DMS153 treated with DMSO at 0.1 percent for 48 hours (cell line): ENCODE results near the gene ITGA8.
"Not testable (repeated sequence)": the region's sequence is repeated elsewhere in the genome, so short reads cannot be mapped to it uniquely, and the experiment has no call there.

Experiments used
- DNase-seq: peaks from one replicate; lab custom pipeline; 2025; ENCODE audit not compliant: unreplicated experiment; lab: John Stamatoyannopoulos, UW

Gene ITGA8

DNA sequence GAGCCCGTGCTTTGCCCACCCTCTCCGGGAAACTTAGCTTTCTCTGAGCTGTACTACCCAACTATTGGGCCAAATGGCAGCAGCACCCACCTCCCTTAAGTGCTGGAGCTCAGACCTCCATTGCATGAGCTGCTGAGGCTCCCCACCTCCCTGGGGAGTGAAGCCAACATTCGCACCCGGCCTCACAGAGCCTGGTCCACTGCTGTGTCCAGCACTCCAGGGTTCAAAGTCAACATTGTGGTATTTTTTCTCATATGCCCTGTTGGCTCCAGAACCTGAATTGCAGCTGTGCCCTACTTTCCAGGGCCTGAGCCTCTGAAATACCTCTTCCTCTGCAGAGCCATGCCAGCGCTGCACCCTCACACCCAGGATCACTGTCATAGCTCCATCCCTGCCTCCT lies 29.7 kb downstream of the ITGA8 start:
- no peak for DNase-seq

DNA sequence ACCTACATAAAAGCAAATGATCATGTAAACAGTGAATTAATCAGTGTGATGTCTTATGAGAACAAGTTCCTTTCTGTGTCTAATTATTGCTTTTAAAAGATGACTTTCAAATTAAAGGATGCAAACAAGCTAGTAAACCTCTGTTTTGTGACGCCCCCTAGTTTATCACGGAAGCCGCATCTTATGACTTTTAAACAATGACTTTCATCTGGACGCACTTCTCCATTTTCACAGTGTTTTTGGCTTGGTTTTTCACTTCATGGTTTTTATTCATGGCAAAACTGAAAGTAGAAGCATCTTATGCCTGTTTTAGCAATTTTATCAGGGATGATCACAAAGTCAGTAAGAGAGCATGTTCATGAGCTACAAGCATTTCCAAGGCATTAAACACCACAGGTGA lies 35.0 kb downstream of the ITGA8 start:
- no peak for DNase-seq

DNA sequence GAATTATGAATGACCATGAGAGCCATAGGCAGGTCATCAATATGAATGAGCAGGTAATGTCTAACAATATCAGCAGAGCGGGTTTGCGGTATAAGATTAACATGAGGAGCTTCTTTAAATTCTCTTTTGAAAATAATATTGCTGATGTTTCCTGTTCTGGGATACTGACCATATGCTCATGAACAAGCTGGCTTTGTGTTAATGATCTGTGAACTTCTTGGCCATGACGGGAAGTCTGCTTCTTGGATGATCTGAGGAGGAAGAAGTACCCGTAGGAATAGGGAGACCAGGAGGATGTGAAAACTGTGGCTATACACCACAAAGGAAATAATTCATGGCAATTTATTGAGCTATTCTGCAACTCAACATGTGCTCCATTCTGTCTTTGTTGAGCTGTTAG lies 38.6 kb downstream of the ITGA8 start:
- DNase-seq, result no peak

DNA sequence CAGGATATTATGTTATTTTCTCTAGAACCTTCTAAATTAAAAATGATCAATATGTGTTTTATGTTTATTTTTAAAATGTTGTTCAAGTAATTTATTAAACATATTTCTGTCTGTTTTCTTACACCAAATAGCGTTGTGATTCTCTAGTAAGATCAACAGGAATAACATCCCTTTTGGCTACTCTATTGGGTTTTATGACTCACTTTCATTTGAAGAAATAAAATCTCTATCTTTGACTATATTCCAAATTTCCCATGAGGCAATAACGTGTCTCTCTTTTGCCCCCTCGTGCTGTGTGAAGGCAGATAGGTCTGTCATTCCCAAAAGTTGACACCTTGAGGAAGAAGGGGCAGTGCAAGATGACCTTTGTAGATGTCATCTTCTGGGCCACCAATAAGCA lies 40.9 kb downstream of the ITGA8 start:
- no peak for DNase-seq

DNA sequence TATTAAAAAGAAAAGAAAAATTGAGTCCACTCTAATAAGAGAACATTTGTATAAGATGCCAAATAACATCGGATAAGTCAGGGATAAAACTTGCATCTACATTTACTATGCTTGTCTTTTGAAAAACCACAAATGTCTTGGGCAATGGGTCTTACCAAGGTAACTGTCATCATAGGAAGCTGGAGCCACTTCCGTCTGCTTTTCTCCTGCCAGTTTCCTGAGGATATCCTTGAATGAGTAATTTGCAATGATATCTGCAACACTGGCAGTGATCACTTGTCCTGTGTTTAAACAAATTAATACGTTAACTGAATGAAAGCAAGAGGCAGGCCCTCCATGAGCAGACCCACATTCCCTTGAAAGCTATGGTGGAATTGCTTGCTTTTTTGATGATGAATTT lies 47.3 kb downstream of the ITGA8 start:
- DNase-seq, result no peak

DNA sequence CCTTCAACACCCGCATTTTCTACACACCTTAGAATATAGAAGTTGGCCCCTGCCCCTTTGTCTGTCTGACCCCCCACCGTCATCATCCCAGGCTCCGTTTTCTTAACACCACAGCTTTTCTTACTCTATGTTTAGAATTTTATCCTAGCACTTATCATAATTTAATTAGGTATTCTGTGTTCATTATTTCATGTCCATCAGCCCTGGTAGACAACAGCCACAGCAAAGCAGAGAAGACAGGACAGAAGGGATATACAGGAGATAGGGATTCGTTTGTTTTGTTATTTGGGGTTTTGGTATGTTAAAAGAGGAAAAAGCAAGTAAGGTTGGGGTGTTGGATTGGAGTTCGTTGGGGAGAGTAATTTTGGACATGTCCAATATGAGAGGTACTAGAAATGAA lies 48.8 kb downstream of the ITGA8 start:
- DNase-seq, result no peak

DNA sequence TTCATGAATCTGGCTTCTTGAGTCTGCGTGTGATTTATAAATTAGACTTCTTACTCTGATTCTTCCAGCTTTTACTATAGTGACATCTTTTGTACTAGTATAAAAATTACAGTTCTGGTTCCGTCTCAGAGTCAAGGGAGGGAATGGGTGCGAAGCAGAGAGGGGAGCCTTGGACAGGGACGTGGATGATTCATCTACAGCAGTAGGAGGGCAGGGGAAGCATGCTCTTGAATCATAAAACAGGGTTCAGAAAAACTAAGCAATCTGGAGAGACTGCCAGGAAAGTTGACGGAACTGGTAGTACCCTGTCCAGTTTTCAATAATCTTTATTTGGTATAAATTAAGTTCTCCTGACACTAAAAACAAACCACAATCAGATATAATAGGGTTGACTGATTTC lies 58.1 kb downstream of the ITGA8 start:
- no peak for DNase-seq

DNA sequence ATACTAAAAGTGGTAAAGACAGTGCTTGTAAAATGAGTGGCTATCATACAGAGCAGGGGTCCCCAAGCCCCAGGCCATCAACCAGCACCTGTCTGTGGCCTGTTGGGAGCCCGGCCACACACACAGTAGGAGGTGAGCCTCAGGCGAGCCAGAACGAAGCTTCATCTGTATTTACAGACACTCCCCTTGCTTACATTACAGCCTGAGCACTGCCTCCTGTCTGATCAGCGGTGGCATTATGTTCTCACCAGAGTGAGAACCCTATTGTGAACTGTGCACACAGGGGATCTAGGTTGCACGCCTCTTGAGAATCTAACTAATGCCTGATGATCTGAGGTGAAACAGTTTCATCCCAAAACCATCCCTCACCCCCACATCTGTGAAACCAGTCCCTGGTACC lies 58.7 kb downstream of the ITGA8 start:
- no peak for DNase-seq

DNA sequence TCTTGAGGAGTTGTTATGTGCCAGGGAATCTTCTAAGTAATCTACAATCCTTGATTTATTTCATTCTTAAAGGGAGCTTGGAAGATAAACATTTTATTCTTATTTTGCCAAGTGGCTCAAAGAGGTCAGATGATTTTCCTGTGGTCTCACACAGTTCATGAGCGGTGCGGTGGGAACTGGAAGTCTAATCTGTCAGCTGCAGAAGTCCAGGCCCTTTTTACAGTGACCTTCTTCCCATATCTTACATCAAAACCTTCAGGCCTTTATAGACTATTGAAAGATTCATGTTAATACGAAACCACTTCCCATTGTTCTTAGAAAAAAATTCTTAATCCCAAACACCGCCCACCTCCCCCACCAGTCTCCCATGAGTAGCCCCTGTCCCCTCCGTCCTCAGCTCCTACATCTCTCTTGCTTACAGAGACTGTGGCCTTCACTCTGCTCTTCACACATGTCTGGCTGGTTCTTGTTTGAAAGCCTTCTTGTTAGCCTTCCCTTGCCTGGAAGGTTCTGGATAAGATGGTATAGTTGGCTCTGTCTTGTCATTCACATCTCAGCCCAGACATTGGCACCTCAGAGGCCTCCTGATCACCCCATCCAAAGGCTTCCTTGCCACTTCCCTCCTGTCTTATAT lies 61.5 kb downstream of the ITGA8 start:
- no peak for DNase-seq

DNA sequence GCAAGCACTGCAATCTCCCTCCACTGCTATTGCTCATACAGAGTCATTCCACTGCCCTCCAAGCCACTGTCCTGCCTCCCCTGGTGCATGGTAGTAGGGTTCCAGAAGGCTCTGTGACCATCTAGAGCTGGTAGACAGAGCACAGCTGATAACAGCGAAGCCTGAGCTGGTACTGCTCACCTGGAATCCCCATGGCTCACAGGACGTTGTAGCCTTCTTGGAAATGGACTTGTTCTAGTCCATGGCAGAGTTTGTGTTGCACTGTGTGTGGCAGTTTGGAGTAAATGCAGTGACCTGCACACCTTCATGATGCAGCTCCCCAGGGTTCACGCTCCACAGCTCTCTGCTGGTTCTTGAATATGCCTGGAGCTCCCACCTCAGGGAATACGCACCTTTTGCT lies 67.0 kb downstream of the ITGA8 start:
- no peak for DNase-seq

DNA sequence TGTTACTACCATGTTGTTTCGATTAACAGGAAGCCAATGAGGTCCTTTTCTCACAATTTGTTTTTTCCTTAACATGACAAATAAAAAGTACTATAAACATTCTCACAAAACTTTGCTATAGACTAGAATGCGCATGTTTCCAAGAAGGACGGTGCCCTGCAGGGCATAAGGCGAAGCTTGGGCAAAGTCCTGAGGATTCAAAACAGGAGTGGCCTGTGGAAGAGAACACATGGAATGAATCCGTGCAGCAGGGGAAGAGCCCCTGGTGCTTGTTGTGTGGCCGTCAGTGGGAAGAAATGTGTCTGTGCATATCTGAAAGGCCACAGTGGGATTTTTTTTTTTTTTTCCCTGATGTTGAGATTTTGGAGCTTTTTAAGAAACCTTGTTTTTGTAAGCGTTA lies 67.6 kb downstream of the ITGA8 start:
- no peak for DNase-seq

DNA sequence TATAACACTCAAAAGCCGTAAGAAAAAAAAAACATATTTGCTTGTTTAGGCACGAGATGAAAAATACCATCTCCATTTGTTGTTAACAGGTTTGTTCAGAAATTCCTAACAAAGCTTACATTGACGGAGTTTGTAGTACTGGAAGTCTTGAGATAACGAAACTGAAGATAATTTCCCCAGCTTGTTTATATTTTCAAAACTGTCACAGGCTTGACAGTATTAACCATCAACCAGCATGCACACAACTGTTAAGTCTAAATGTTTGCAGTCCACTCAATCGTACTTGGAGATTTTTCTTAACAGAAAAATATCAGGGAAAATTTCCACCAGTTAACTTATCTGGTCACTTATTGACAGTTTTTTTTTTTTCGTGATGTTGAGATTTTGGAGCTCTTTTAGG lies 68.5 kb downstream of the ITGA8 start:
- no peak for DNase-seq

DNA sequence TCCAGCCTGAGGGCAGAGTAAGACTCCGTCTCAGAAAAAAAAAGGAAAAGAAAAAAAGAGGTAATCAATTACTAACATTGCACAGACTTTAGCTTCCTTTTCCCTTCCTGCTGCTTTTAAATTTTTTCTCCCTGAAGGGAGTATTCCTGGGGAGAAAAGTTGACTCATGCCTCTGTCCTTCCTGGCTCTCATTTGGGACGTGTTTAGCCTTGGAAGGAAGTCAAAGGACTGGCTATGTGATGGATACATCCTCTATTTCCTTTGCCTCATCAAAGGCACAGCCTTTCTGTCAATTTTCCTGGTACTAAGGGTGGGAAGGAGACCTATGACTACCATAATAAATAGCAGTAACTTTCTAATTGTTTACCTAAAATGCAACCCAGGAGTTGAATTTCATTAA lies 77.6 kb downstream of the ITGA8 start:
- DNase-seq, result no peak

DNA sequence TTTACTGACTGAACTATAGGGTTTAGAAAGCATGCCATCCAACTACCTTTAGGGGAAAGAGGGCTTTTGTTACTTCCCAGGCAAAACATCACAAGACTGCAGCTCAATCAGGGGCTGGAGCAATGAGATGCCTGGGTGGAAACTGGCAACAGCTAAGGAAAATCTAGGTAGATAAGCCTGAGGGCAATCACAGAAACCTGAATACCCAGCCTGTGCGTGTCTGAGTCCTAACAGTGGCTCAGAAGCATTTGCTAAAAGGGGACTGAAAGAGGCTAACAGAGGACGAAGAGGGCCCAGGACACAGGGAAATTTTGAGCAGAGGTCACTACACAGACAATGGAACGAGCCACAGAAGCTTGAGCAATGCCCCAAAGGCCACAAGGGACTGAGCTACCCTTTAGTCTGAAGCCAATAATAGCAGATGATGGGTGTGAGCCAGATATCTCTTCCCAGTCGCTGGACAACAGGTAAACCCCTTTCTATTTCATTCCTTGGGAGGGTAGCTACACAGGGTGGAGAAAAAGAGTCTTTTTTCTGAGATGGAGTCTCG lies 79.1 kb downstream of the ITGA8 start:
- no peak for DNase-seq

DNA sequence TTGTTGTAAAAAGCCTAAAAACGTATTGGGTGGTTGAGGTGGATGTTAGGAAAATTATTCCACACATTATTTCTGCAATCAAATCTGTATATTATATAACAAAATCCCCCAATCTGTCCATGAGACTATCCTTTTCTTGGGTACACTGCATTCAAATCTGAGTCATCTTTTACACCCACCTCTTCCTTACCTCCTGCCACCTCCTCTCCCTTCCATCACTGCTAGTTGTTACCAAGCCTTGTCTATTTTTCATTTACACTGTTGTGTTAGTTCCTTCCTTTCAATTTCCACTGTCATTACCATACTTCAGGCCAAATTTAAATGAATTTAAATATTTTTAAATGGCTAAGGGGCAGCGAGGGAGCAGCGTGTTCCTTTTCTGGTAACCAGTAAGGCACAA lies 83.3 kb downstream of the ITGA8 start:
- DNase-seq, result no peak

DNA sequence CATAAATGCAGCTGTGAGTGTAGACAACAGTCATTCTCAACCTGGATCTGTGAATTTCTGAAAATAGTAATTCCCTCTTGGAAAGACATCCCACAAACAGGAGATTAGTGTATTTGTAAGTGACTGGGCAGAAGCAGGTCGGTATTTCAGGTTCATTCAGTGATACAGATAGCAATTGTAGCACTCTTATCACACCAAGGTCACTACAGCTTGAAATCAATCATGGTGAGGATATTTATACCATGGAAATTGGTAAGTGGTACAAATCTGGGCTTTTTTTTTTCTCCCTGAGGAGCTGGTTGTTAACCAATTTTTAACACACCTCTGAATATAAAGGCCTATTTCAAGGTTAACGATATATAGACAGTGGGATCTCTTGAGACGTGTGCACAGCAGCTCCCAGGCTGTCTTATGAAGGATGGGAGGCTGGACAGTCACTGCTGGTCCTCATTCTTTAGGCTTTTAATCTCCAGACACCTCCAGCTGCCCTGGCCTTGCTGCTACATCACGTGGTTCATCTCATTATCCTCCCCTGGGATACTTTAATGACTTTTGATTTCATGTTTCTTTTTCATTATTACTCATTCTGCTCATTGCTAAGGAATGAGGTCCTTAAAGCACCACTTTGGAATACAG lies 87.1 kb downstream of the ITGA8 start:
- no peak for DNase-seq

DNA sequence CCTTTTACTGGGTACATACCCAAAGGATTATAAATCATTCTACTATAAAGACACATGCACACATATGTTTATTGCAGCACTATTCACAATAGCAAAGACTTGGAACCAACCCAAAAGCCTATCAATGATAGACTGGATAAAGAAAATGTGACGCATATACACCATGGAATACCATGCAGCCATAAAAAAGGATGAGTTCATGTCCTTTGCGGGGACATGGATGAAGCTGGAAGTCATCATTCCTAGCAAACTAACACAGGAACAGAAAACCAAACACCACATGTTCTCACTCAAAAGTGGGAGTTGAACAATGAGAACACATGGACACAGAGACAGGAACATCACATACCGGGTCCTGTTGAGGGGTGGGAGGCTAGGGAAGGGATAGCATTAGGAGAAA lies 88.5 kb downstream of the ITGA8 start:
- DNase-seq, result not testable (repeated sequence)

DNA sequence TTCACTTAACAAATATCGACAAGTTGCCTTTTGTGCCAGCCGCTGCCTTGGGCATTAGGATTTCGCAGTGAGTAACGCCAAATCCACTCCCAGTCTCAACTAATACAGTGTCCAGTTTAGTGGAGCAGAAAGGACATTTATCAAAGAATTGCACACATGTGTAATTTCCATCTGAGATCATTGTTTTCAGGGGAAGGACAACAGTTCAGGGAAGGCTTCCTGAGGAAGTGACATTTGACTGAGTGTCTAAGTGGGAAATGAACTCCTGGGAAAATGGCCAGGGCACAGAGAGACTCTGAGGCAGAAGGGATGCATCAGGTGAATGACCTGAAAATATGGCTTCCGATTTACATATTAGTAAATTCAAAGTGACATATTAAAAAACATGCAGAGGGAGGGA lies 89.4 kb downstream of the ITGA8 start:
- DNase-seq, result no peak

DNA sequence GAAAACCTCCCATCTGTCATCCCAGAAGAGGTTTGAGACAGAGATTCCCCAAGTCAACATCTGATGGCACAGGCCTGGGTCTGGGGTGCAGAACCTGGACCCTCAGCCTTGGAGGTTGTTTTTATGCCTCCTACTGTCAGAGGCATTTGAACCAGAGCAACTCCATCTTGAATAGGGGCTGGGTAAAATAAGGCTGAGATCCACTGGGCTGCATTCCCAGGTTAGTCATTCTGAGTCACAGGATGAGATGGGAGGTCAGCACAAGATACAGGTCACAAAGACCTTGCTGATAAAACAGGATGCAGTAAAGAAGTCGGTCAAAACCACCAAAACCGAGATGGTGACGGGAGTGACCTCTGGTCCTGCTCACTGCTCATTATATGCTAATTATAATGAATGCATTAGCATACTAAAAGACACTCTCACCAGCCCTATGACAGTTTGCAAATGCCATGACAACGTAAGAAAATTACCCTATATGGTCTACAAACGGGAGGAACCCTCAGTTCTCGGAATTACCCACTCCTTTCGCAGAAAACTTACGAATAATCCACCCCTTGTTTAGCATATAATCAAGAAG lies 92.0 kb downstream of the ITGA8 start:
- no peak for DNase-seq

DNA sequence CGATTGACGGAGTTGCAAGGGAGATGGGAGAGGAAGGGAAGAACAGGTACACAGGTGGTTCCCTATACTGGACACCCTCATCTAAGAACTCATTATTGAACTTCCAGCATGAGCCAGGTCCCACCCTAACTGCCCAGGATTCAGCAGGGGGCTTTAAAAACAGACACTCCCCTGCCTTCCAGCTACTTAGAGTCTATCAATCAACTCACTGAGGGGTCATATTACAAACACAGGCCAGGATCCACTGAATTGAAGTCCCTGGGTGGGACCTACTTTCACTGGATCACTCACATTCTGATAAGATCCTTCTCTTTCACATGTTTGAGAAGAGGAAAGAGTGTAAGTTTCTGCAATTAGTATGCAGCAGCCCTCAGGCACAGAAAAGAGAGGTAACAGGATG lies 92.8 kb downstream of the ITGA8 start:
- DNase-seq, result no peak

DNA sequence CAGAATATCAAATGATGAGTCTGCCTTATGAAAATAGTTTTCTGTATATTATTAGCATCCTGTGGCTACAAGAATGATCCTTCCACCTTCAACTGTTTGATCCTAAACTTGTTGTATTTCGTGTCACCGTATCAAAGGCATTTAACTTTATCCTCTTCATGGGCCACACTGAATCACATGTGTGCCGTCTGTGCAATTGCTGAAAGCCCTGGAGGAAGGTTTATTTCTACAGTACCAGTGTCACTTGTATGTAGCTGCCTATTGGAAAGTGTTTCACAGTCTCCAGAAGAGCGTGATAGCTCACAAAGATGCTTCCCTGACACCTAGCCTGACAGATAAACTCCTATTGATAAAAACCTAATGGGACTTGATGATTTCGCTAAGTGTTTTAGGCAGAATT lies 94.5 kb downstream of the ITGA8 start:
- no peak for DNase-seq

DNA sequence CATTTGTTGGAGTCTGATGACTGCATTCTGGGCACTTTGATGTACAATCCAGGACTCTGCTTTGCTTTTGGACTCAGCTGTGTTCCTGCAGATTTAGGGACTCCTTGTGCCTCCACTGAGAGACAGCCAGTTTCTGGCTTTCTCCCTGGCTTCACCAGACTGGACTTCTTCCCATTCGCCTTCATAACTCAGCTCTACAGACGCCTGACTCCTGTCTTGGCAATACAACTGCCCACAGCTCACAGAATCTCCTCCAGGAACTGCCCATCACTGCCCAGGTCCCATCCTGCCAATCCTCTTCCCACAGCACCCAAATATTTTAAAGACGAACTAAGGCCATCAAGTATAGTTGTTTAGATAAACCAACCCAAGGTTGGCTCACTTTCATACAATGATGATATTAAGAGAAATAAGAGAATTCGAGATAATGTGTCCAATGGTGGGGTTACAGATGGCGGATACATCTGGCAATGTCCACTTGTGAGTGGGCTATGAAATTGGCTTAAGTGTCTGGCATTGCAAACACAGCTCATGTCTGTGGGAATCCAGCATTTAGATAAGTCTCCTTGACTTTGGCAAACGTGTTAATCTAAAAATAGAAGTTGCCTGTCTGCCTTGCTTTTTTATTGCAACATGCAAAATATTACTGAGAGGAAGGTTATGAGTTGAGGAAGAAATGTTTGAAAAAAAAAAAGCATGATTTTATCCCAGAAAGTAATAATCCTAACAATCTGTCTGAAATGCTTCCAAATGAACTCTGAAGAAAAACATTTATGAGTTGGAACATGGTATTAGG lies 95.1 kb downstream of the ITGA8 start:
- DNase-seq, result no peak
